GM19238 (cell line): ENCODE data around the gene SMG1.
A peak's percentile ranks its signal among the peaks of the same experiment; 100 is the strongest.

Source experiments
- DNase-seq: peaks from one replicate; pipeline ENCODE4 v3.0.0; 2011; ENCODE audit warnings: low spot score; ENCODE audit not compliant: insufficient read length

SMG1 gene

DNA sequence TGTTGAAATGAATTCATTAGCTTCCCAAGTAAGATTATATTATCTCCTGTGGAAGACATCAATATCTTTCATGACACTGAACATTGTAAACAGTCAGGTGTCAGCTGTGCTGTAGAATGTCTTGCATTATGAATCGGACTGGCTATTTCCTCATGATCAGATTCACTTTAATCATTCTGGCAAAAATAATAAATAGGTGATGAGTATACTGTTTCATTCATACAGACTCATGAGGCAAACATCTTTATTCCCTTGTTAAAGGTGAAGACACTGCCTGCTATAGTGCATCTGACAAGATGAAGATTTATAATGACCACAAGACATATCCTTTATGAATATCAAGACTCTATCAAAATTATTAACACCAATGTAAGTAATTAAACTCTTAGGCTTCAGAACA is 73.6 kb downstream of the SMG1 start:
- DNase-seq, result no peak

DNA sequence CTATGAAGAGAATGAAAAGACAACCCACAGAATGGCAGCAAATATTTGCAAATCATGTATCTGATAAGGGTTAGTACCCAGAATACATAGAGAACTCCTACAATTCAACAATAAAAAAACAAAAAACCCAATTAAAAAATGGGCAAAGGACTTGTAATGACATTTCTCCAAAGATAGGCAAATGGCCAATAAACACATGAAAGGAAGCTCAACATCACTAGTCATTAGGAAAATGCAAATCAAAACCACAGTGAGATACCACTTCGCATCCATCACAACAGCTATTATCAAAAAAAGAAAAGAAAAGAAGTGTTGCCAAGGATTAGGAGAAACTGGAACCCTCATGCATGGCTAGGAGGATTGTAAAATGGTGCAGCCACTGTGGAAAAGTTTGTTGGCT is 79.8 kb downstream of the SMG1 start:
- DNase-seq, result no peak

DNA sequence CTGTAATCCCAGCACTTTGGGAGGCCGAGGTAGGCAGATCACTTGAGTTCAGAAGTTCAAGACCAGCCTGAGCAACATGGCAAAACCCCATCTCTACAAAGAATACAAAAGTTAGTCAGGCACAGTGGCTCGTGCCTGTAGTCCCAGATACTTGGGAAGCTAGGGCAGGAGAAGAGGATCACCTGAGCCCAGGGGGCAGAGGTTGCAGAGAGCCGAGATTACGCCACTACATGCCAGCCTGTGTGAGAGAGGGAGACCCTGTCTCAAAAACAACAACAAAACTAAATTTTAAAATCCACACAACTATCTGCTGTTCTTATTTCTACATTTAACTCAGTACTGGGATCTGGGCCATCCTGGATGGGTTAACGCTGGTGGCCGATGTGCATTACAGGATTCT is 83.6 kb downstream of the SMG1 start:
- no peak for DNase-seq

DNA sequence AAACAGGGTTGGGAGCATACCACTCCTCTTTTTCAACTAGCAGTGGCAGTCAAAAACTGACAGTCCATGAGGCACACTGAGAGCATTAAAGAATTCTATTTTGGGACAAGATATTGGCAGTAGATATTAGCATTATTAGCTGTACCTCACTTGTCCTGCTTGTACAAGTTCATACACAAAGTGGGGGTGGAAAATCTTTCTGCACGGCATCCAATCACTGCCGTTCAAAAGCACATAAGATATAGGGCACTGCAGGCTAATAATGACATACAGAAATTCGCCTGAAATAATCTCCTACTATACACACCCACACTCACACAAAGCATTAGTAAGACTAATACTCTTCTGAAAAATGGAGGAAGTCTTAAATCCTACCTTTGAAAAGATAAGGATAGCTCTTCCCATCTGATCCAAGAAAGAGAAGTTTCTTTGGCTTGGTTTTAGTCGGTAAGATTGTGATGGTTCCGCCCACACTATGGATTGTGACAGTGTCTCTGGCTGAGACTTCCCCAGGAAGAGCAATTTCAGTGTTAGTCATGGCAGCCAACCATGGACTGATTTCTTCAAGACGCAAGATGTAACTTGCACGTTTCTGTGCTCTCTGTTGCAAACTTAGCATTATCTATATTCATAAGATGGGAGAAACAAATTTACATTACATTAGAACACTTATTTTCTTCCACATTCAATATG is 84.2 kb downstream of the SMG1 start:
- no peak for DNase-seq

DNA sequence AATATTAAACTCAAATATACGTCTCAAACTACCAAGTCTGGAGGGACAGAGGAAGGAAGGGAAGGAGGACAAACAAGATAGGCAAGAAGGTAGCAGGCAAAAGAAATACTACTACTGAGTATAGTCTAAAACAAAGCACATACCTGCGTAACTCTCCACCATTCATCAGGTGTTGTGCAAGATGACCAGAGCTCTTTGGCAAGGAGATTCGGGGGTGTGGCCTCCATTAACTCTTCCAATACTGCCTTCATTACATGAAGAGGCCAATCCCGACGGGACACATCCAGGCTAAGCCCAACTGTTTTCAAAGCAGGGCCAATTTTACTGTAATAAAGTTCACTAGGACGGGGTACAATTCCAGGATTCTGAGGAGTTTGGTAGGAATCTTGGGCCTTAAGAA is 86.7 kb downstream of the SMG1 start:
- DNase-seq, result no peak

DNA sequence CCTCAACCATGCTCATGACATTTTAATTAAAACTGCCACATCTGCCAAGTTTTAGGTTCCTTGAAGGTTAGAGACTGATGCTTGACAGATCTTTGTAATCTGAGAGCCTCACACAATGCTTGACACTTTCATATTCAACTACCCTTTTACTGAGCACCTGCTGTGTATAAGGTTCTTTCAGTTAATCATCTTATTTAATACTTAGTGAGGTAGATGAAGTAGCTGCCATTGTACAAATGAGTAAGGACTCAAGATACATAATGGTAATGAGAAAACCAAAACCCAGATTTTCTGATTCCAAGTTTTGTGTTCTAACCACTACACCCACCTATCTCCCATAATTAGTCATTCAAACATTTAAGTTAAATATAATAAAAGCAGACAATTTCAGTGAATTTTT is 89.5 kb downstream of the SMG1 start:
- no peak for DNase-seq

DNA sequence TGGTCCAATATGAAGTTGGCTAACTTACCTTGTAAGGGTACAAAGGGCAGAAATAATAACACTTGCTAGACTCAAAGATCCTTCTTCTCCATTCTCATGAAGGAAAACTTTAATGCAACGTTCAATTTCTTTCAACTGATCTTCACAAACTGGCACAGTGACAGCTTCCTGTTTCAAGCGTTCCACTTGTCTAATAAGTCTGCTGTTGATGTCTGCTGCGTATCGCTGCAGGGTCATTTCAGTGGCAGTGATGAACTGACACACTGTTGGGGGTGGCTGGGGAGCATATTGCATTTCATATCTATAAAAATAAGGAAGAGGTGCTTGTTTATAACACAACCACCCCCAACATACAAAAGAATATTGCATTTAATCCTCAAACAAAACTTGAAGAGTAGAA is 91.3 kb downstream of the SMG1 start:
- DNase-seq, result no peak

DNA sequence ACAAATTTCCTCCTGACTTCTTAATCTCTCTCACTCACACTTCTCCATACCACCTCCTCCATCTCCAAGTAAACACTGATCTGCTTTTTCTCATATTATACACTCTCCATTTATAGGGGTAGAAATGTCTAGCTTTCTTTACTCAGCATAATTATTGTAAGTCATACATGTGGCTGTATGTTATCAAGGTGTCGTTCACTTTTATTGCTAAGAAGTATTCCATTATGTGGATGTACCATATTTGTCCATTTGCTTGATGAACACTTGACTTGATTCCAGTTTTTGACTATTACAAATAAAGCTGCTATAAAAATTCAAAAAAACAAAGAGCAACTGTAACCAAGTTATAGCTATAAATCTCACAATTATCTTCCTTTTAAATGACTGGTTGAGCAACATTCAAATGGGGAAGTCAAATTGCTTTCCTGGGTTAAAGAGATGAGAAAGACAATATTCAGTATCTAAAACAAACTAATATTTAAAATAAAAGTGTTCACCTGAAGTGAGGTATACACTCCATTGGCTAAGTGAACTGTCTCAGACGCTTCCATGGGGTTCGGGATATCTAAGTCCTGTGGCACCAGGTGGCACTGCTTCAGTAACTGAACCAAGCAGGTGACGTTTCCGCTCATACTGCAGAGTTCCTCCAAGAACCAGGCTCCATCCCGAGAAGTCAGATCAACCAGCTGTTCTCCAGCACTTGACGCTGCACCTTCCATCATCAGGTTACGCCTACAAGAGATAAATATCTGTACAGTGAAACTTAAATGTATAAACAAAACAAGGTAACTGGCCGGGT is 92.3 kb downstream of the SMG1 start:
- DNase-seq, result no peak

DNA sequence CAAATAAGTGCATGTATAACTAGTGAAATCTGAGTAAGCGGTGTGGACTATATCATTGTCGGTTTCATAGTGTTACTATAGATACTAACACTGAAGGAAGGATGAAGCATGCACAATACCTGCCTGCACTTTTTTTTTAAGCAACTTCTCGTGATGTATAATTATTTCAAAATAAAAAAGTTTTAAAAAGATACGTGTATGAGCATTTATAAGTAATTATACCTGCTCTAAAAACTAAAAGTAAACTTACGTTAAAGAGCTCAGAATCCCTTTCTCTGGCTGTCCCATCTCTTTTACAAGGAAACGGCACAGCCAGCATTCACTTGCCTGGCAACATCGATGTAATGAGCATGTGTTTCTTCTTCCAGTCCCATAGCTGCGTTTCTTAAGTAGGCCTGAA is 93.6 kb downstream of the SMG1 start:
- no peak for DNase-seq

DNA sequence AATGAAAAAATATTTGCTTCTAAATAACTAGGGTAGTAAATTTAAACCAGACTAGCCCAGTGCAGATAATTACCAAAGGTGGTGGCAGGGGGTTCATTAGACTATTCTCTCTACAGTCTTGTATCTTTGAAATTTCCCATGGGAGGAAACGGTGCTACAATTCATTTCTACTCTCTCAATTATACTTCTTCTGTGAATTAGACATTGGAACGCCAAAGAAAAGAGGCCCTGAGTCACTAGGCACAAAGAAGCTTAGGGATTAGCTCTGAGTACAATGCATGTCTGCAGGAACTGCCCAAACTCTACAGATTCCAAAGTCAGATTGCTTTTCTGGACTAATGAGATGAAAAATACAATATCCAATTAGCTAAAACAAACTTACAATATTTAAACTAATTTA is 94.2 kb downstream of the SMG1 start:
- no peak for DNase-seq

DNA sequence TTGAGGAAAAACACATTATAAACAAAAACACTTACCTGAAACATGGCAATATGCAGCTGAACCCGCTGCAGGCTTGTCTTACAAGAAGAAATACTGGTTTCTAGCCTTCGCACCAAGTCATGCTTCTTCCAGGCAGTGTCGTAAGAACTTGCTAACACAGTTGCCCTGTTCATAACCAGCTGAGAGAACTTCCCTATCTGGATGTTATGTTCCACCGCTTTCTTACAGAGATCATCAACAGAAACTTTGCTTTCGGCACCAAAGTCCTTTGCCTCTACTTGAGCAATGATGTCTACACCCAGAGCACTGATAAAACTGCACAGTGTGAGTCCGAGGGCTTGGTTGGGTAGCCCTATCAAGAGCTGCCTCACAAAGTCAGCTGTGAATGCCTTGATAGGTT is 97.0 kb downstream of the SMG1 start:
- DNase-seq, result no peak

DNA sequence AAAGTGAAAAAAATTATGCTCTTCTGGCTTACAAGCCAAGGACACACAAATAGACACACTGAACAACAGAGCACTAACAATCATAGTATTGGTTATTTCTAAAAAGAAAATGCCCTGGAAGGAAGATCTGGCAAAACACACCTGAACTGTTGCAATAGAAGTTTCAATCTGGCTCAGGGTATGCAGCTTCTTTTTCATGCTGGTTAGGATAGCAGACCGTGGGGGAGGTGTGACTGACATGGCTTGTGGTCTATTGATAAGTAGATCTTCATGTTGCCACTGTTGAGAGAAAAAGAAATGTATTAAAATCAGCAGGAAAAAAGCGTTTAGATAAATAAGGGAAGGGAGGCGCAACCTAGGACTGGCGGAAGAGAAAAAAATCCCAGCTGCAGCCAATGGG is 98.3 kb downstream of the SMG1 start:
- DNase-seq, result no peak

DNA sequence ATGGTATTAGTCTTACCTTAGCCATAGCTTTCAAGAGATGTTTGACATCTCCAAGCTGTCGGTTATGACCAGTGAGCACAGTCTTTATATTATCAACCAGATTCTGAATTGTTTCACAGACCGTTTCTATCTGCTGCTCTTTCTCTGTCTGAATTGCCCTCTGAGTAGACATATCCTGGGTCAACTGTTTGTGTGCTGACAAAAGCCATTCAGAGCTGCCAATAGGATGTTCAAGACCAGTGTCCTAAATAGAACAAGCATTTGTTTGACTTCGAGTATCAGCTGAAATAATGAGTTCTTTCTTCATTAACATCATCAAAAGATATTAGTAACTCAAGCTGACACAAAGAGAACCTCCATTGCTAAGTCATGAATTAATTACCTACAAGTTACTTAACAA is 109.9 kb downstream of the SMG1 start:
- no peak for DNase-seq

DNA sequence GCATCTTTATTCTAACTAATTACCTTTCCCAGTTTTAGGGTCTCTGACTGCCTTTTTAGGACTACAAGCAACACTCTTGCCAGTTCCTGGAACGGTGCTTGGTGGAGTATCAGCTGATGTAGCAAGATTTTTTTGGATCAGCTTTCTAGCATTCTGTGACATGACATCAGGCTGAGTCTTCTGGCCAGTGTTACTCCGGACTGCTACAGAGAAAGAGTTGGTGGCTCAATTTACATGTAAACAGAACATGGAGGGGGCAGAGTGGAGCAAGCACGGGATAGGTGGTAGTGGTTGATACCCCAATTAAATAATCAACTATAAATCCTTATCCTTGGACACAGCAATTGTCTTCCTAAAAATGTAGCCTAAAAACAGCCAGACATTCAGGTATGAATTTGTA is 114.3 kb downstream of the SMG1 start:
- no peak for DNase-seq

DNA sequence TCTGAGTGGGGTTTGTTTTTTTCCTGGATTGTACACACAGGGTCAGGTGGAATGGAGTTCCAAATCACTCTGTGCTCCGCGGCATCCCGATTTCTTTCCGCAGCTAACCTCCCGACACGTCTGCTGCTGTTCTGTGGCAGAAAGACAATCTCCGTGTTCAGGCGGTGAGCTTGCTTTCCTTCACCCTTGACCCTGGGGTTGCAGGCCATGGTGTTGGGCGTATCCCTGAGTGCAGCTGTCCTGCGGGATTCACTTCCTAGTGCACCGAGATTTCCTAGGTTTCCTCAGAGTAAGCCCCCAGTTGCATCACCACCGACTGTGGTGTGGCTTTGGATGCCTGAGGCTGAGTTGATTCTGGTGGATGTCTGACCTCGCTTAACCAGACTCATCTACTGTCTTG is 117.0 kb downstream of the SMG1 start:
- DNase-seq, result no peak

DNA sequence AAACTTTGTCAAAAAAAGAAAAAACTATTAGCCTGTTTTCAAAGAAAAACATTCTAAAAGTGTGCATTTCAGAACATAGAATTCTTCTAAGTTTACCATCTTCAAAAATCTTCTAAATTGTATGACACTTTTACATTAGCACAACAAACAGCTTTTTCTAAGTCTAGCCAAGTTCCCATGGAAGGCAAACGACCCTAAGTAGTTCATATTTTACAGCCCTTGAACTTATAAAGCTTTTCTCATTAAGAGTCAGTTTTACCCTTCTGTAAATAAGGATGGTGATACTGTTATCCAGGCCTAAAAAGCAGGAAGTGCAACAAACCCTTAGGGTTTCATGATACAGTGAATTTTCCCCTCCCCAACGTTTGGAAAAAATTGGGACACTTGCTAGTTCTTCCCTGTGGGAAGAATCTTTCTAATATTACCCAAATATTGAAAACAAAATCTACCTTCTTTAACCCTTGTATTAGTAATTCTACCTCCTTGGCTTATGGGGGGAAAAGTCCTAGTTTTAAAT is 120.9 kb downstream of the SMG1 start:
- DNase-seq, result no peak

DNA sequence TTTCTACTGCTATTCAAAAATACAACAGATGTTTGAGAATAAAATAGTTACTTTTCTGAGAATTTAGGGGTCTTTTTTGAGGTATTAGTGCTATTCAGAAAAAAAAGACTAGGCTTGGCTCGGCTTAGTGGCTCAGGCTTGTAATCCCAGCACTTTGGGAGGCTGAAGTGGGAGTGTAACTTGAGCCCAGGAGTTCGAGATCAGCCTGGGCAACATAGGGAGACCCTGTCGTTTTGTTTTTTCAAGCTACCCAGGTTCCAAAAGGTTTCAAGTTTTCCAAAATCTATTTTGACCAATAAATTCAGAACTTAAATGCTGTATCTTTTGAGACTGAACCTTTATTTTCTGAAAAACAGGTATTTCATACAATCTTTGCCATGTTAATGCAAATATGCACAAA is 121.7 kb downstream of the SMG1 start:
- DNase-seq, result no peak

DNA sequence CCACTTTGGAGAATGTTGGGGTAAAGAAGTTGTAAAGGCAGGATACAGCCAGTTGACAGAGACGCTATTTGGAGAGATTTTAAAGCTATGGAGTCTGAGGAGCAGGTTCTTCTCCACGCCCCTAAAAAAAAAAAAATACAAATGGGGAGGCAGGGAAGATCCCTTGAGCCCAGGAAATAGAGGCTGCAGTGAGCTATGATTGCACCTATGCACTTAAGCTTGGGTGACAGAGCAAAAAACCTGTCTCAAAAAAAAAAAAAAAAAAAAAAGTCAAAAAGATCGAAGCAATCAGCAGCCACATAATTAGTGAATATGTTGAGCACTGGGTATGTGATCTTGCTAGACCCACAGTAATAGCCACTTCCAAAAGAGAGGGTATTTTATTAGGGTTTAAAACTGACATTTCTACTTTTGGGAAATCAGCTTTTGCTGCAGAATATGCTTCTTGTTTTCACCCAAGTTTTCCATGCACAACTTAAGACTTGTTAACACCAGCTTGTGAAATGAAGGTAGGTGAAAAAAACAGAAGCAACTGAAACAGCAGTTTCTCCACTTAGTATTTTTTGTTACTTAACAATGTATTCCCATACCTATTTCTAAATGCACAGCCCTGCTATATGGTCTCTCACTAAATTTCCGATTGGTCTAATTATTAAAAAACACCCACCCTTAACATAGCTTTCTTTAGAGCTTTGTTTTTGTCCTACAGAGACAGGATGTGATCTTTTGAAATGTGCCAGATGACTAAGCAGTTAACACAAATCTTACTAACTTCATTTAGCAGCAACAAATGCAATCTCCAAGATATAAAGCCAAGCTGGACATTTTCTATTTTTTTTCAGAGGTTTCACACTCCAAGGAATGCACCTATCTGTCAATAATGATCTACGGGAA is 122.4 kb downstream of the SMG1 start:
- DNase-seq, result no peak

DNA sequence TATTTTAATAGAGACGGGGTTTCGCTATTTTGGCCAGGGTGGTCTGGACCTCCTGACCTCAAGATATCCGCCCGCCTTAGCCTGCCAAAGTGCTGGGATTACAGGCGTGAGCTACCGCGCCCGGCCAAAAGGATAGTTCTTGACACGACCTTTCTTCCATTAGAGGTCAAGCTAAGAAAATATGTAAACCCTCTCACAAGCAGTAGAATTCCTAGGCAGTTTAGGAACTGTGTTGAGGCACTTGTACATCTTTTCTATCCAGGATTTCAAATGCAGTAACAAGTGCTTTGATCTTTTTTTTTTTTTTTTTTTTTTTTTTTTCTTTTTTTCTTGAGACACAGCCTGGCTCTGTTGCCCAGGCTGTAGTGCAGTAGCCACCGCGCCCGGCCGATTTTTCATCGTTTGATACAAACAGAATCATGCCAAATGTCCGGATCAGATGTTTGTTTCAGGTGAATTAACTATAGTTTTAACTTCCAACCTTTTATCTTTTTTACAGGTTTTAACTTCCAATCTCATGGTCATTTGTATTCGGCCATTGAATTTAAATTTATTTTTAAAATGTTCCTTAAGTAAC is 123.4 kb downstream of the SMG1 start:
- no peak for DNase-seq

DNA sequence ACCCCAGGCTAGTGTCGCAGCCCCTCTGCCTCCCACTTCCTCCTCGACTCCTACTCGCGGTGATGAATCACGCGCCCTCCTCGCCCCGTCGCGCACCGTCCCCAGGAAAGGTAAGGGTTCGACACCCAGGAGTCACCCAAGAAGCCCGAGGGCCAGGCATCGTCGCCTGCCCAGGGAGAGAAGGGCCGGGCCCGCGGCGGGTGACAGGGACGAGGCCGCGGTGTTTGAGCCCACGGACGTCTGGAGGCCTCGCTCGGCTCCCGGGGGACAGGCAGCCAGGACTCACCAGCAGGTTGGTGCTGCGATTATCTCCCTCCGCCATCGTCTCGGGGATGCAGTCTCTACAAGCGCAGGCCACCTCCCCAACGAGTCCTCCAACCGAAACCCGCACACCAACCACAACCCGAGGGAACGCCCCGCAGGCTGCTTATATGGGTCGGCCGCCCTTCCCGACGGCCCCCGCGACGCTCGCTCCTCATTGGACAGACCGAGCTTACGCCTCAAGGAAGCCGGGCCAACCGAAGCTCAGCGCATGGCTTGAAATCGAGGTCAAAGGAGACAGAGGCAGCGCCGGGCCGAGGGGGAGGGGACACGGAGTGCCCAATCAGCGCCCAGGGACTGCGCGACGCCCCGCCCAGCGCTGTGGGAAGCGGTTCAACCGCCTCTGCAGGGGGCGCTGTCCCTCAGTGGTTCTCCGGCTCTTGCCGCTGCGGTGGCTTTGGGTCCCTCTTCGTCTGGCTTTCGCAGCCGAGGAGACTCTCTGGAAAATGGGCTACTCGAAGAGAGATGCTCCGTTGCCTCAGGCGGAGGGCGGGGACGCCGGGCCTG is 124.8 kb downstream of the SMG1 start, which contains the start of gene ARL6IP1:
Gene ARL6IP1 (minus strand): TSS at position 405 of the 828 bp plus-strand sequence. CDS start 83 bp downstream, at position 322.
- DNase-seq, result peak; percentile 88

DNA sequence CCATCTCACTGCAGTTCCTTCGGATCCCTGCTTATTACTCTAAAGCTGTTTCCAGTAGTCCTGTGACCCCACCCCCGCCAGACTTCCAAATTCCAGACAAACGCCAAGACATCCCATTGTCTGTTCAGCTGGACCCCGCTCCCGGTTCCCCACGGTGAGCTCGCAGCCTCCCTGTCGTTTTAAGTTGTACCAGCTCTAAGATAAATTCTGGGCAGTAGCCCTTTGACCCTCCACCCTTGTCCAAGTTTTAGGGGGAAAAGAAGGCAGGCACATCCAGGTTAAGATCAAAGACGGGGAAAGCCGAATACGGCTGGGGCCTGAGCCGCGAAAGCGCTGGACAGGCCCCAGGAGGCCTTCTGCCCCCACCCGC is 125.4 kb downstream of the SMG1 start:
- no peak for DNase-seq
